IPS-18c (cell line): ENCODE results near the gene PAQR4.

Source experiments
- H3K4me3 ChIP-seq: 2 replicates; pipeline ENCODE4 v1.7.0; 2013; ENCODE audit warnings: low read depth, mild to moderate bottlenecking, low read length, moderate library complexity; ENCODE audit not compliant: insufficient read depth
- H3K9me3 ChIP-seq: one replicate; pipeline ENCODE4 v1.6.1; 2013; ENCODE audit warnings: mild to moderate bottlenecking, low read length, moderate library complexity; ENCODE audit not compliant: control insufficient read depth, insufficient read depth

The PAQR4 gene

GRCh38 chr16:2971985-2972784 lies 3.0 kb downstream of the PAQR4 start:
- H3K9me3 ChIP-seq, result peaks cover 2% of the 10 kb centered on the region
- H3K4me3 ChIP-seq, result no peak overlapping the region

- peaks cover 2% of the 10 kb centered on the region for H3K9me3 ChIP-seq
- H3K4me3 ChIP-seq, result no peak overlapping the region
Measured at GRCh38 chr16:2973093-2973492, 3.9 kb downstream of the PAQR4 start.

GRCh38 chr16:2973605-2974318 lies 4.6 kb downstream of the PAQR4 start:
- peaks cover 2% of the 10 kb centered on the region for H3K9me3 ChIP-seq
- H3K4me3 ChIP-seq, result no peak overlapping the region

GRCh38 chr16:2974319-2975056 lies 5.3 kb downstream of the PAQR4 start:
- Histone ChIP-seq H3K4me3 (no peak overlapping the region), H3K9me3 (peaks cover 2% of the 10 kb centered on the region)

DNA sequence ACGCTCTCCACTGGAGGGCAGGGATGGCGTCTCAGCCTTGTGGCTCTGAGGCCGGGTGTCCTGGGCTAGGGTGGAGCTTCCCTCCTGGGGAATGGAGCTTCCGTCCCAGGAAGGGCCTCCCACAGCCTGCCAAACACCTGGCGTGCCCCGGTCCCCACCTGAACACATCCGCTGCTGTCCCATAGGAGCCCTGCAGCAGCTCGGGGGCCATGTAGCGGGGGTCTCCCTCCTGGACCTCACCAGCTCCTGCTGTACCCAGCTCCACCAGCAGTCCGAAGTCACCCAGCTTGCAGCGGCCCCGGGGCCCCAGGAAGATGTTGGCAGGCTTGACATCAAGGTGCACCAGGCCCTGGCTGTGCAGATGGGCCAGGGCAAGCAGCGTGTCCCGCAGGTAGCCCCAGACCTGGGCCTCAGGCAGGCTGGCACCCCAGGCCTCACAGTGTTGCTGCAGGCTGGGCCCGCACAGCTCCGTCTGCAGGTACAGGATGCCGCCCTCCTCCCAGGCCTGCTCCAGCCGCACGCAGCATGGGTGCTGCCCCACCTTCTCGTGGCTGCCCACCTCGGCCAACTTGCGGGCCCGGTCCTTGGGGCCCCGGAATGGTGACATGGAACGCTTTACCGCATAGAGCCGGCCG lies 6.1 kb downstream of the PAQR4 start:
- Histone ChIP-seq H3K4me3 (no peak overlapping the region), H3K9me3 (peaks cover 2% of the 10 kb centered on the region)

- no peak overlapping the region for H3K4me3 ChIP-seq
- peaks cover 2% of the 10 kb centered on the region for H3K9me3 ChIP-seq
Measured at GRCh38 chr16:2976201-2976600, 7.1 kb downstream of the PAQR4 start.

- Histone ChIP-seq H3K9me3 (peaks cover 4% of the 10 kb centered on the region), H3K4me3 (no peak overlapping the region)
Measured at GRCh38 chr16:2976673-2977072, 7.5 kb downstream of the PAQR4 start.

DNA sequence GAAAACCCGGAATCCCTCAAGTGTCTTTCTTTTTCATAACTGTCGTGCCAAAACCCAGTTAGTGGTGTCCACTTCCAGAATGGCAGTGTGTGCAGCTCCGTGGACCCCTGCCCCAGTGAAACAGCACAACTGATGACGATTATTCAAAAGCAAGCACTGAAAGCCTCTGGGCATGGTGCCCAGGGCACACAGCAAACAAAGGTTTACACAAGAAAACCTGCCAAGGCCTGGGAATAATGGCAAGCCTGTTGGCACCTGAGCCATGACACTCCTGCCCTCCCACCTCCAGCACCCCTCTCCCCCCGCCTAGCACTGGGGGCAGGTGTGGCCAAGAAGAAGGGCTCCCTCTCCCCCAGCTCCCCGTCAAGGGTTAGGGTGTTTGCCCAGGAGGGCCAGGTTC lies 8.3 kb downstream of the PAQR4 start:
- no peak overlapping the region for H3K4me3 ChIP-seq
- peaks cover 4% of the 10 kb centered on the region for H3K9me3 ChIP-seq

DNA sequence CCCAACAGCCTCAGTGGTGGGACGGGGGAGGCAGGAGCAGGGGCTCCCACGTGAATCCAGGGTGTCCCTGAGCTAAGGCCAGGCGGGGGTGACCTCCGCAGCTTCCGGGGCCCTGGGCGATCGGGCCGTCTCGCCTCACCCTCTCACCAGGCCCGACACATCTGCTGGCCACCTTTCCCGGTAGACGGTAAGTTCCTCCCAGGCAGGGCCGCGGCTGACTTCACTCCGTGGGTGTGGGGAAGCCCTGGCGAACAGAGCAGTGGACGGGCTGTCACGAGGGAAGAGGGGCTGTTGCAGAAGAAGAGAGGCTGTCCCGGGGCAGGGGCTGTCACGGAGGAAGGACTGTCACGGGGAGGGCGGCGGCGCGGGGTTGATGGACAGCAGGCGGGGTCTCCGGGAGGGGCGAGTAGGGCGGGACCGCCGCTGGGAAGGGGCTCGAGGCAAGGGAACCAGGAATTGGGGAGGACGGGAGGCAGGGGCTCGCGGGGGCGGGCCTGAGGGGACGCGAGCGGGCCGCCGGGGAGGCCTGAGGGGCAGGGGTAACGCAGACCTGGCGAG lies 10.6 kb downstream of the PAQR4 start:
- Histone ChIP-seq H3K4me3 (peak overlapping the region; percentile 96), H3K9me3 (peaks cover 2% of the 10 kb centered on the region)

GRCh38 chr16:2980227-2981176 lies 11.4 kb downstream of the PAQR4 start, which contains the start of gene PKMYT1:
TSS of gene PKMYT1 (minus strand) at chr16:2980446. CDS start at chr16:2979657, 789 bp downstream.
- Histone ChIP-seq H3K9me3 (peaks cover 2% of the 10 kb centered on the region), H3K4me3 (peak within 1 kb of the TSS; percentile 96)

DNA sequence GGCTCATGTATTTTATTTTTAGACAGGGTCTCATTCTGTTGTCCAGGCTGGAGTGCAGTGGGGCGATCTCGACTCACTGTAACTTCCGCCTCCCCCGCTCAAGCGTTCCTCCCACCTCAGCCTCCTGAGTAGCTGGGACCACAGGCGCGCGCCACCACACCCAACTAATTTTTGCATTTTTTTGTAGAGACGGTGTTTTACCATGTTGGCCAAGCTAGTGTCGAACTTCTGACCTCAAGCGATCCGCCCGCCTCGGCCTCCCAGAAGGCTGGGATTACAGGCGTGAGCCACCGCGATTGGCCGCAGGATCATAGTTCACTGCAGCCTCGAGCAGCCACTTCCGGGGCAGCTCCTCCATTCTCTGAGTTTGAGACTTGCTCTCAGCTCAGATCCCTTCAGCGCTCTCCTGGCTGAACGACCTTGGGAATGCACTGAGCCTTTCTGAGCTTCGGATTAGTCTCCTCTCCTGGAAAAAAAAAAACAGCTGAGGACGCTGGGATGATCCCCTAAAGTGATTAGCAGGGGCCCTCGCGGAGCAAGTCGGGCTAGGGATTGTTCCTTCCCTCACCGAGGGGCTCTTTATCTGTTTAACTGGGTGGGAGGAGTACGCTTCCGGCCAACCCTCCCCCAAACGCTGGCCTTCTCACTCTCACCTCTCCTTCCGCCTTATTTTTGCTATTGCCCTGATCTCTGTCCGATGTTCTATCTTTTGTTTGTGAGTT lies 12.2 kb downstream of the PAQR4 start:
- peak overlapping the region; percentile 96 for H3K4me3 ChIP-seq

DNA sequence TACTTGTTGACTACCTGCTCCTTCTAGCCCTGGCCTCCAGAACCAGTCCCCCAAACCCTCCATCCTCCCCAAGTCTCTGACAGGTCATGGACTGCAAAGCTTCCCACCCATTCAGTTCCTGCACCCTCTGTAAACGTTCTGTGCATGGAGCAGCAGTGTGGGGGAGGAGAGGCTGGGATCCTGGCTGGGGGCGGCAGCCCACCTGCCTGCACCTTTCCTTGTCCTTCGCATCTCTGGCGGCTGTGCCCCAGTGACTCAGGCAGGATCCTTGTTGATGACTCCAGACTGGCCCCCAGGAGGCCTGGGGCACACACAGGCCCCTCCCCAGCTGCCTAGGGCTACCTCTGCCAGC lies 12.7 kb downstream of the PAQR4 start:
- H3K4me3 ChIP-seq, result peak overlapping the region; percentile 32; the same call in 1 of the 2 replicates
- H3K9me3 ChIP-seq, result peaks cover 2% of the 10 kb centered on the region

More for the DNA sequence above, 12.2 kb downstream of the PAQR4 start:
- H3K9me3 ChIP-seq, result peaks cover 2% of the 10 kb centered on the region

DNA sequence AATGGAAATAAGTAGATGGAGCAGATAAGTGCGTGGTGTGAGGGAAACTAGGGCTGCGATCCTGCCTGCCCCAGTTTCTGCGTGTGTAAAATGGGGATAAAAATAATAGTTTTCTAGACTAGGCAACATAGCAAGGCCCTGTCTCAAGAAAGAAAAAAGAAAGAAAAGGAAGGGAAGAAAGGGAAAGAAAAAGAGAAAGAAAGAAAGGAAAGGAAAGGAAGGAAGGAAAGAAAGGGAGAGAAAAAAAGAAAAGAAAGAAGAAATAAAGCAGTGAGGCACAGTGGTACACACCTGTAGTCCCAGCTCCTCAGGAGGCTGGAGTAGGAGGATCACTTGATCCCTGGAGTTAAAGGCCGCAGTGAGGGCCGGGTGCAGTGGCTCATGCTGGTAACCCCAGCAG lies 13.3 kb downstream of the PAQR4 start:
- H3K9me3 ChIP-seq, result peaks cover 2% of the 10 kb centered on the region

GRCh38 chr16:2983706-2984136 lies 14.6 kb downstream of the PAQR4 start:
- peaks cover 2% of the 10 kb centered on the region for H3K9me3 ChIP-seq
- no peak overlapping the region; the same call in 1 of the 2 replicates for H3K4me3 ChIP-seq

More for the DNA sequence above, 13.3 kb downstream of the PAQR4 start:
- no peak overlapping the region for H3K4me3 ChIP-seq

DNA sequence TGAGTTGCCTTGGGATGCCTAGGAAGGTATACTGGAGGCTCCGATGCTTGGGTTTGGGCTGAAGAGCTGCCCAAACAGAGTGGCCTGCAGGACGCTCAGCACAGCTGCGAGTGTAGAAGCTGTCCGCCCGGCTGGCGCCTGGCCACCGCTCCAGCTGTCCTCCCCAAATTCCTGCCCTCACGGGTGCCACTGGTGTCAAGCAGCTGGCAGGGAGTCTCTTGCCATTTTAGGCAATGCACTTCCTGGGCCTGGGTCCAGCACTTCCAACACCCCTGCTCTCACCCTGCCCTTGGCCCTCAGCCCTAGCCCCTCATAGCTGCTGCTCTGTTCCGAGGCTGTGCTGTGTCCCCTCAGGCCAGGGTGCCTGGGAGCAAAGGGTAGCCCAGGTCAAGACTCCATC lies 16.3 kb downstream of the PAQR4 start:
- Histone ChIP-seq H3K9me3 (peaks cover 2% of the 10 kb centered on the region), H3K4me3 (no peak overlapping the region)
